ENCODE measurements around the gene GPR61. TPM values are rescaled to one million over a fixed set of nuclear protein-coding genes. Genes with fewer than 3 reads are reported as not detected.

GPR61 gene
- total RNA-seq, 1 experiment from 2014 or later, result 0.48 TPM

DNA sequence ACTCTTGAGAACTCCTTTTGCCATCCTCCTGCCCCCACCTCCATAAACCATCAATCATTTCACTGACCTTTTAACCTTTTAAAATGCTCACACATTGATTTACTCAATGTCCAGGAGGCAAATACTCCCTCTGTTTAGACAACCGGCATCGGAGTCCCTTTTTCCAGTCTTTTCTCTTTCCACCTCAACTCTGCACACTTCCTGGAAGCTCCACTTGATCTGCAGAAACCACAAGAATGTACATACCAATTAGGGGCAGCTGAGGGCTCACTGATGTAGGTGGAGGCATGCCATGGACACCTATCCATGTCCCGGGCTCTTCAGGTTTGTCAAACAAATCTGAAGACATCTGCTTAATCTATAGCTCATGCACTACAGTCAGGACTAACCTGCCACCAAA is 24.8 kb upstream of the GPR61 start:
- H3K79me1 ChIP-seq (ENCODE audit: insufficient read depth, low read depth, low read length, poor library complexity, severe bottlenecking), result no peaks in the 10 kb centered on the region
- no peak overlapping the region for H3K4ac ChIP-seq (ENCODE audit: low read depth, low read length)
- Mint-ChIP-seq H3K9me3 (no peaks in the 10 kb centered on the region), H3K36me3 (ENCODE audit: insufficient read depth in 1 of 3, low read depth in 3 of 3) (no peaks in the 10 kb centered on the region), H3K4me1 (peaks cover 5 to 7% of the 10 kb centered on the region in 2 experiments), H3K27ac (no peak overlapping the region), H3K27me3 (ENCODE audit: low read depth) (peaks cover 39% of the 10 kb centered on the region), H3K4me3 (no peak overlapping the region)
- no peak overlapping the region for H3K56ac ChIP-seq (ENCODE audit: insufficient read length, low read depth, low read length)
- H2BK15ac ChIP-seq (ENCODE audit: low read depth, low read length), result no peak overlapping the region
- H4K8ac ChIP-seq (replicated peaks; ENCODE audit: insufficient read length, low read depth, low read length), result no peak overlapping the region
- no peak overlapping the region for H4K91ac ChIP-seq (ENCODE audit: insufficient read length, low read depth, low read length)
- no peak overlapping the region for H4K5ac ChIP-seq (ENCODE audit: insufficient read length, low read depth, low read length)
- no peak overlapping the region for H2BK120ac ChIP-seq (ENCODE audit: low read depth, low read length, poor library complexity, severe bottlenecking)
- no peak for DNase-seq
- H3K27me3 ChIP-seq (ENCODE audit: insufficient read depth, low read length), result peaks cover 2% of the 10 kb centered on the region; the same call in 1 of the 2 replicates
- H3K23ac ChIP-seq (ENCODE audit: insufficient read length, low read depth, low read length), result no peak overlapping the region
- WGBS (ENCODE audit: extremely low coverage, insufficient read length, low lambda C conversion rate), result no CpG with 5 or more reads among the region's 3 CpGs
- H2AFZ ChIP-seq (ENCODE audit: low read length), result no peak overlapping the region
- H3K9me3 ChIP-seq (ENCODE audit: control insufficient read depth, low read depth, low read length), result no peaks in the 10 kb centered on the region
- H3K9ac ChIP-seq (ENCODE audit: extremely low read depth, insufficient read length, low read length), result no peak overlapping the region
- H3K79me2 ChIP-seq (ENCODE audit: insufficient read depth, low read length), result no peaks in the 10 kb centered on the region
- no peak overlapping the region for H3K14ac ChIP-seq (ENCODE audit: insufficient read depth, low read length)
- no peak overlapping the region for H3K27ac ChIP-seq (ENCODE audit: insufficient read length, low read depth, low read length)
- H2BK20ac ChIP-seq (ENCODE audit: low read depth, low read length, poor library complexity, severe bottlenecking), result no peak overlapping the region
- H3K4me2 ChIP-seq (ENCODE audit: insufficient read depth, insufficient read length, low read length), result no peak overlapping the region
- H4K20me1 ChIP-seq (ENCODE audit: control insufficient read depth, insufficient read depth, insufficient read length), result no peaks in the 10 kb centered on the region
- H3K23me2 ChIP-seq (ENCODE audit: insufficient read length, low read depth, low read length, poor library complexity, severe bottlenecking), result peaks cover 5% of the 10 kb centered on the region
- H3K18ac ChIP-seq (ENCODE audit: insufficient read length, low read depth, low read length), result no peak overlapping the region
- TF ChIP-seq, protein P1, sequence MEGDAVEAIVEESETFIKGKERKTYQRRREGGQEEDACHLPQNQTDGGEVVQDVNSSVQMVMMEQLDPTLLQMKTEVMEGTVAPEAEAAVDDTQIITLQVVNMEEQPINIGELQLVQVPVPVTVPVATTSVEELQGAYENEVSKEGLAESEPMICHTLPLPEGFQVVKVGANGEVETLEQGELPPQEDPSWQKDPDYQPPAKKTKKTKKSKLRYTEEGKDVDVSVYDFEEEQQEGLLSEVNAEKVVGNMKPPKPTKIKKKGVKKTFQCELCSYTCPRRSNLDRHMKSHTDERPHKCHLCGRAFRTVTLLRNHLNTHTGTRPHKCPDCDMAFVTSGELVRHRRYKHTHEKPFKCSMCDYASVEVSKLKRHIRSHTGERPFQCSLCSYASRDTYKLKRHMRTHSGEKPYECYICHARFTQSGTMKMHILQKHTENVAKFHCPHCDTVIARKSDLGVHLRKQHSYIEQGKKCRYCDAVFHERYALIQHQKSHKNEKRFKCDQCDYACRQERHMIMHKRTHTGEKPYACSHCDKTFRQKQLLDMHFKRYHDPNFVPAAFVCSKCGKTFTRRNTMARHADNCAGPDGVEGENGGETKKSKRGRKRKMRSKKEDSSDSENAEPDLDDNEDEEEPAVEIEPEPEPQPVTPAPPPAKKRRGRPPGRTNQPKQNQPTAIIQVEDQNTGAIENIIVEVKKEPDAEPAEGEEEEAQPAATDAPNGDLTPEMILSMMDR (conservative IDR thresholded peaks at IDR 0.05), result no peak
- no peak overlapping the region for H3T11ph ChIP-seq (ENCODE audit: low read length)
- no peak overlapping the region for H2BK12ac ChIP-seq (ENCODE audit: insufficient read length, low read depth, low read length)
- H2AK5ac ChIP-seq (ENCODE audit: insufficient read length, low read length), result no peak overlapping the region
- H2BK5ac ChIP-seq (ENCODE audit: insufficient read length, low read length), result no peak overlapping the region
- H3K4me1 ChIP-seq (ENCODE audit: insufficient read depth, low read length), result peaks cover 3% of the 10 kb centered on the region; the same call in 1 of the 2 replicates
